HG03097 (cell line): ENCODE measurements around the gene LZTS2.

ENCODE experiments used
- ATAC-seq: cut with Tn5 transposase; IDR thresholded peaks from one replicate; pipeline ENCODE4 v1.9.1; 2021; ENCODE audit not compliant: unreplicated experiment, low FRiP score

Gene LZTS2

DNA sequence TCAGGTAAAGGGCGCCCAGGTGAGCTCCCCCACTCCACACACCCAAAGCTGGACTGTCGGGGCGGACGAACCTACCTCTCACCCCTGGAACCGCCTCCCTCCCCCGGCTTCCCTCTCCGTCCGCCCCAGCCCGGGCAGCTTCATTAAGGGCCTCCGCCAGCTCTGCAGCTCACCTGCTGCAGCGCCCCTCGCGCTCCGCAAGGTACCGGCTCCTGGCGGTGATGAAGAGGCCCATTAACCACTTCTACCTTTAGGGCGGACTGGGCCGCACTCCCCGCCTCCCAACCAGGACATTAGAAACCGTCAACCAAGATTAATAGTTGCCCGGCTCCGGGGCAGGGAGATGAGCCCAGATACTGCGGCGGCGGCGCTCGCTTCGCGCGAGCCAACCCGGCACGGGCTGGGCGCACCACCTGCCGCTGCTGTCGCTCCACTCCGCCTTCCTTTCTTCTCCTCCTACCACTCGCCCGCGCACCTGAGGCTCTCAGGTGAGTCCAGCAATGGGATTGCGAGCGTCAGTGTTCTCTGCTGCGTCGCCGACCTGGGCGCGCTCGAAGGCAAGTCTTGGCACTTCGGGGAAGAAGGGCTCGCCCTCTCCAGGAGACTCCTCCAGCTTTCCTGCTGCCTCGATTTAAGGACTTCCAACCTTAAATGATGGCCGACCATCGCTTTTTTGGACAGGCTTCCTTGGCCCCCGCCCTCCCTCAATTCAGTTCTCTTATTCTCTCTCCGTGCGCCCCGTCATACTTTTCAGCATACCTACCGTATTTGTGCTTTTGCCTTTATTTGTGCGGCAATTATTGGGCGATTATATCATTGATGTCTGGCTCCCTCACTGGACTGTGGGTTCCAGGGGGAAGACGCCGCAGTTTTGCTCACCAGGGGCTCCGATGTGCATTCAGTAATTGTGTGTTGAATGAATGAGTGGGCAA is 48.6 kb downstream of the LZTS2 start:
- no peak for ATAC-seq

DNA sequence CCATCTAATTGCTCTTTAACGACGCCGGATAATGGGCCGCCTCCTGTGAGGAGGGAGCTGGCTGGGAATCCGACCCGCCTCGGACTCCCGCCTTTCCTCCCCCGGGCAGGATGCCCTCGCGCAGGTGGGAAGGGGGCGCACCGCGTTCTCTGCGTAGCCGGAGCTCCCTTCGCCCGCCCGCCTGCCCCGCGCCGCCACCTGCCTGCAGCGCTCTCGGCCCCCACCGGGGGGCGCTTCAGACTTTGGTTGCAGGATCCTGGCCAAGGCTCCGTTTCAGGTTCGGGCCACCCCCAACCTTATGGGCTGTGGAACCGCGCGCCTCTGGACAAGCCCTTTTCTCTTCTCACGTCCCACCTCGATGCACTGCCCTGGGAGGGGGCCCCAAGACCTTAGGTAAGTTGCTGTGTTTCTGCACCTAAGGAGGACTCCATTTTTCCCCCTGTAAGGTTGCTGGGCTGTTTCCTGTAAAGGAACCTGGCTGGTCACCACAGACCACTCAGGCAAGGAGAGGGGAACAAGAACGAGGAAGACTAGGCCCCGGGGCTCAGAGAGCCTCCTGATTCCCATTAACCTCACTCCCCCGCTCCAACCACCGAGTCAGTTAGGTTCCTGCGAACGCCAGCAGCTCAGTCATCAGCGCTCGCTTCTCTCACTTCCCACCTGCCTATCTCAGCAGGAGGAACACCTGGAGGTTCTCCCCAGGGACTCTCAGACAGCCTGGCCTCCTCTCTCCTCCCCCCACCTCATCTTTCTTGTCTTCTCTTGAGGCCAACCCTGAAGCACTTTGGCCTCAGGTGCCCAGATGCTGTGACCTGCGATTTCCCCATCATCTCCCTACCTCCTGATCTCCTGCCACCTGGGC is 50.8 kb downstream of the LZTS2 start:
- no peak for ATAC-seq

- no peak for ATAC-seq
These were observed 52.7 kb downstream of the LZTS2 start for GRCh38 chr10:101052285-101052684.

- ATAC-seq = no peak
These were observed 53.9 kb downstream of the LZTS2 start for GRCh38 chr10:101053516-101053915.

- ATAC-seq = no peak
These were observed 54.7 kb downstream of the LZTS2 start for GRCh38 chr10:101054351-101054750.

- ATAC-seq = no peak
These were observed 55.3 kb downstream of the LZTS2 start for GRCh38 chr10:101054876-101055275.

DNA sequence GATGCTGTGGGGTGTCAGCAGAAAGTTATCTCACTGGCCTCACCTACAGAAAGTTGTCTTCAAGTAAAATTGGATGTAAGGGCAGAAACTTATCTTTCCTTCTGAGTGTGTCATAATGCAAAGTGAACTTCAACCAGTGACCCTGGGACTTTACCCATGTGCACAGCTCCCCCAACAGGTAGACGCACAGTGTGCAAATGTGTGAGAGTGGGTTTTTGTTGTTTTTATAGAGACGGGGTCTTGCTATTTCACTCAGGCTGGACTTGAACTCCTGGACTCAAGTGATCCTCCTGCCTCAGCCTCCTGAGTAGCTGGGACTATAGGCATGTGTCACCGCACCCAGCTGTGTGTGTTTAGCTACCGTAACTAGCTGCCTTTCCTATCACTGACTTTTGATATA is 55.8 kb downstream of the LZTS2 start:
- ATAC-seq = no peak

GRCh38 chr10:101056365-101057151 is 57.0 kb downstream of the LZTS2 start:
- ATAC-seq = no peak
